Ectodermal cell (in vitro differentiated cells): ENCODE data around the gene BIN2.

ENCODE experiments used
- H3K27ac ChIP-seq: 2 replicates; pipeline ENCODE4 v1.7.0; 2013; ENCODE audit warnings: mild to moderate bottlenecking, low read depth, low read length; ENCODE audit not compliant: insufficient read depth, poor library complexity, severe bottlenecking
- H3K27me3 ChIP-seq: 2 replicates; pipeline ENCODE4 v1.7.0; 2013; ENCODE audit warnings: mild to moderate bottlenecking, low read length; ENCODE audit not compliant: insufficient read depth, control insufficient read depth, poor library complexity, severe bottlenecking
- H3K36me3 ChIP-seq: one replicate; pipeline ENCODE4 v1.7.0; 2013; ENCODE audit warnings: low read length; ENCODE audit not compliant: control insufficient read depth, insufficient read depth
- H3K4me1 ChIP-seq: one replicate; pipeline ENCODE4 v1.7.0; 2013; ENCODE audit warnings: low read length; ENCODE audit not compliant: control insufficient read depth, insufficient read depth
- H3K4me3 ChIP-seq: 2 replicates; pipeline ENCODE4 v1.7.0; 2013; ENCODE audit warnings: low read depth, low read length, control low read depth; ENCODE audit not compliant: insufficient read depth
- H3K9me3 ChIP-seq: 2 replicates; pipeline ENCODE4 v1.7.0; 2013; ENCODE audit warnings: mild to moderate bottlenecking, low read length, moderate library complexity; ENCODE audit not compliant: control insufficient read depth
- WGBS, 2 experiments: methylation state at CpG; one replicate each; pipeline ENCODE4 v1.1.7; 2013; ENCODE audit warnings: missing lambda C conversion rate in 2 of 2; 5-methylcytosine and 5-hydroxymethylcytosine counted together

Gene BIN2

DNA sequence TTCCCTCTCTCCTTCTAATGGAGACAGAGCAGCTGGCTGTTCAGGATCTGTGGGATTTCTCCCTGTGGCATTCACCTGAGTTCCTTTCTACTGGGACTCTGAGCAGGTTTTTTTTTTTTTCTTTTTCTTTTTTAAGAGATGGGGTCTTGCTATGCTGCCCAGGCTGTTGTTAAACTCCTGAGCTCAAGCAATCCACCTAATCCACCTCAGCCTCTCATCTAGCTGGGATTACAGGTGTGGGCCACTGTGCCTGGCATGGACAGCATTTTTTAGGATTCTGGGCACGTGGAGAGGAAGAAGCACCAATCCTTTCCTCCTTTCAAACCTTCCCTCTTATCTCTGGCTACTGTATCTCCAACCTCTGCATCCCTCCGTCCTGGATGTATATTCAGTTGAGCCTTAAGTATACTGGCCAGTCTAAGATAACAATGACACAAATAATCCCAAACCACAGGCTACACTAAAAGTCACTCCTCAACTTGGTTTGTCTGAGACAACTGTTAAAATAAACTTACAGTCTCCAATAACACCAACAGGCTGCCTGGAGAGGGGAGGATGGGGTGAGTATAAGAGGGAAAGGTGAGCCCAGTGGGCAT, 38.9 kb upstream of the BIN2 start:
- Histone ChIP-seq H3K27me3 (no peaks in the 10 kb centered on the region), H3K9me3 (no peaks in the 10 kb centered on the region), H3K36me3 (no peaks in the 10 kb centered on the region), H3K4me1 (no peaks in the 10 kb centered on the region), H3K27ac (no peak overlapping the region), H3K4me3 (no peak overlapping the region)
- 83 to 88% methylated on average over 2 of the region's 2 CpGs for WGBS, 2 experiments

DNA sequence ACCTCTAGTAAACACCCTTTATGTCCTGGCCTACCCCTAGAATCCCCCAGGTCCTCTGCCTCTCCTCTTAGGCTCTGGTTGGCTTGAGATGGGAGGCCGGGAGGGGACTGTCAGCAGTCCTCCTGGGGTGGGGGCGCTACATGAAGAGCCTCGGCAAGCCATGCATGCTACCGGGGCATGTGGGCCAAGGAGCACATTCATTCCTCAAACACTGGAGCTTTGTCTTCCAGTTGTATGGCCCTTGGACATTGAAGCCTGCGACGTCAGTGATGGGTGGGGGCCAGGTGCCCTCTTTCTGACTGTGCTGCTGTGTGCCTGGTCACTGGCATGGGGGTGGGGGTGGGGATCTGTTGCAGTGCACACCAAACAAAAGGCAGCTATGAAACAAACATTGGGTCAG, 38.3 kb upstream of the BIN2 start:
- 87 to 95% methylated on average over 6 of the region's 6 CpGs for WGBS, 2 experiments
- H3K4me3 ChIP-seq: no peak overlapping the region
- no peaks in the 10 kb centered on the region for H3K4me1 ChIP-seq
- H3K9me3 ChIP-seq: no peaks in the 10 kb centered on the region
- H3K36me3 ChIP-seq: no peaks in the 10 kb centered on the region
- no peak overlapping the region for H3K27ac ChIP-seq
- no peaks in the 10 kb centered on the region for H3K27me3 ChIP-seq

DNA sequence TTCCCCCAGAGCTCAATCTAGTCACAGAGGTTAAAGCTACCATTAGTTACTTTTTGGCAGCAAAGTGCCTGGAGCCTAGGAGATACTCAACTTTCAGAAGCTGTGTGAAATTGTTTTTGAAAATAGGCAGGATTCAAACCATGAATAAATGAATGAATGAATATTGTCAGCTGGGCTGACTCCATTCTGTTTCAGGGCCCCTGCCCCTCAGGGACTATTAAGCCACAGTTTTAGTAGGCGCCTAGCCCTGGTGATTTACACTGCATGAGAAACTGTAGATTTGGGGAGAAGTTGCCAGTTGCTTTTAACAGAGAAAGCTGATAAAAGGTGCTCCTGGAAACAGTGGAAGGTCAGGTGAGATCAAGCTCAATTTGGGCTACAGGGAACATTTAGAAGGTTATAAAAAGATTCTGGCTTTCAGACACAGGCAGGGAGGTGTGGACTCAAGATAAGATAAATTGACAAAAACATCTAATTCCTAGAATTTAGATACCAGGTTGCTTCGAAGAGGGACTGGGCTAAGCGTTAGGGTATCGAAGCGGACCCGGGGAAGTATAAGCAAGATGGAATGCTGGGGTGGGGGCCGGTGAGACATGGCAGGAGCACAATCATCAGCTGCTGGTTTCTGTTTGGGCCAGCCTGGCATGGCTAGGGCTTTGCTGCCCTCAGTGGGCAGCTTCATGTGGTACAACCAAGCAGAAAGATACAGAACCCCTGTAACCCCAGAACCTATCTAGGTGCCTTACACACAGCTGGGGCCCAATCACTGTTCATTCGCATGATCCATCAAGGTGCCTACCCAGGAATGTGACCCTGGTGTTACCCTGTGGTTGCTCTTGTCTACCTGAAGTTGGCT, 37.4 kb upstream of the BIN2 start:
- no peaks in the 10 kb centered on the region for H3K36me3 ChIP-seq
- 96% methylated on average over 8 of the region's 8 CpGs for WGBS, 2 experiments
- H3K27me3 ChIP-seq: no peaks in the 10 kb centered on the region

DNA sequence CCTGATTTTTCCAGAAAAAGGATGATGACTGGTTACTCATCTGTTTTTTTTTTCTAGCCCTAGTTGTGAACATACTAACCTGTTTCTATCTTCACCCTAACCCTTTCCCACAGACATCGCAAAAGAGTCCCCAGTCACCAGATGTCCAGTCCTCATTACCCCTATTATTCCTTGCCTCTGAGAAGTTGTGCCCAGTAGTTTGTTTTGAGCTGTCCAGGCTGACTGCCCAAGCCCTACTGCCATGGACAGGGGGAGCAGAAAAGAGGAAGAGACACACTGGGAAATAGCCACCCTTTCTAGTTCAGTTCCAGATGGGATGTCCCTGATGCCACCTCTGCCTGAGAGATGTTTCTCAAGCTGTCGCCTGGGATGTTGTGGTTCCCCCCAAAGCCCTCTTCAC, 36.3 kb upstream of the BIN2 start:
- Histone ChIP-seq H3K27me3 (no peaks in the 10 kb centered on the region), H3K9me3 (no peaks in the 10 kb centered on the region), H3K36me3 (no peaks in the 10 kb centered on the region), H3K4me1 (no peaks in the 10 kb centered on the region), H3K27ac (no peak overlapping the region), H3K4me3 (no peak overlapping the region)
- WGBS, 2 experiments: 84 to 94% methylated on average over 2 of the region's 2 CpGs

More for the DNA sequence above, 37.4 kb upstream of the BIN2 start:
- Histone ChIP-seq H3K9me3 (no peaks in the 10 kb centered on the region), H3K4me3 (no peak overlapping the region), H3K4me1 (no peaks in the 10 kb centered on the region), H3K27ac (no peak overlapping the region)

DNA sequence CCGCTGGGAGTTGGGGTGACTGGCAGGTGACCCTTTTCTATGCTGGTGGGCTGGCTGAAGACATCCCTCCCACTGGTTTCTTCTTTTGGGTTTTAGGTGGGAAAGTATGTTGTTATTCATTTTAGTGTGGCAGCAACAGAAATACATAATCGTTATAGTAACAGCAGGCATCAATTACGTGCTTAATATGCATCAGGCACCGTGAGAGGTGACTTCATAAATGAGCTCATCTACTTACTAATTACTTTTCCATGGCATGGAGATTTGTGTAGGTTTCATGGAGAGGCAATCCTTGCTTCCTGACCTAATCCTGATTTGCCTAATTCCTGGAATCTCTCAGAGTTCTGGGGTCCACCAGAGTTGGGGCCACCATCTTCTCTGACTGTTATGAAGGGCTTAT, 35.9 kb upstream of the BIN2 start:
- WGBS, 2 experiments: 89 to 96% methylated on average over 4 of the region's 4 CpGs
- H3K27me3 ChIP-seq: no peaks in the 10 kb centered on the region
- H3K36me3 ChIP-seq: no peaks in the 10 kb centered on the region
- no peak overlapping the region for H3K27ac ChIP-seq
- no peak overlapping the region for H3K4me3 ChIP-seq
- H3K9me3 ChIP-seq: no peaks in the 10 kb centered on the region
- no peaks in the 10 kb centered on the region for H3K4me1 ChIP-seq

DNA sequence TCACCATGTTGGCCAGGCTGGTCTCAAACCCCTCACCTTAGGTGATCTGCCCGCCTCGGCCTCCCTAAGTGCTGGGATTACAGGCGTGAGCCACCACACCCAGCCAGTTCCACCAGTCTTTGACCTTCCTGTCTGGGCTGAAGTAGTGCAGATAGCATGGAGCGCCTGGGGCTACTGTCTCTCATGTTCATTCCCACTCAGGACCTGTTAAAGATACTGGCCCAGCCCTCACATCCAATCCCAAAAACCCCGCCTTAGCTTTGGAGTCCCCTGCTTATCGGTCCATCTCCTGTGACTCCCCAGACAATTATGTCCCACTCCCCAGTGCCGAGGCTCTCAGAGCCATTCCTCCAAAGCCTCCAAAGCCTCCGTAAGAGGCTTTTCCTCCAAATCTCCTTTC, 34.5 kb upstream of the BIN2 start:
- WGBS, 2 experiments: 94% methylated on average over 8 of the region's 8 CpGs
- no peak overlapping the region for H3K27ac ChIP-seq
- no peaks in the 10 kb centered on the region for H3K4me1 ChIP-seq
- no peaks in the 10 kb centered on the region for H3K36me3 ChIP-seq
- H3K9me3 ChIP-seq: no peaks in the 10 kb centered on the region
- H3K4me3 ChIP-seq: no peak overlapping the region
- no peaks in the 10 kb centered on the region for H3K27me3 ChIP-seq

DNA sequence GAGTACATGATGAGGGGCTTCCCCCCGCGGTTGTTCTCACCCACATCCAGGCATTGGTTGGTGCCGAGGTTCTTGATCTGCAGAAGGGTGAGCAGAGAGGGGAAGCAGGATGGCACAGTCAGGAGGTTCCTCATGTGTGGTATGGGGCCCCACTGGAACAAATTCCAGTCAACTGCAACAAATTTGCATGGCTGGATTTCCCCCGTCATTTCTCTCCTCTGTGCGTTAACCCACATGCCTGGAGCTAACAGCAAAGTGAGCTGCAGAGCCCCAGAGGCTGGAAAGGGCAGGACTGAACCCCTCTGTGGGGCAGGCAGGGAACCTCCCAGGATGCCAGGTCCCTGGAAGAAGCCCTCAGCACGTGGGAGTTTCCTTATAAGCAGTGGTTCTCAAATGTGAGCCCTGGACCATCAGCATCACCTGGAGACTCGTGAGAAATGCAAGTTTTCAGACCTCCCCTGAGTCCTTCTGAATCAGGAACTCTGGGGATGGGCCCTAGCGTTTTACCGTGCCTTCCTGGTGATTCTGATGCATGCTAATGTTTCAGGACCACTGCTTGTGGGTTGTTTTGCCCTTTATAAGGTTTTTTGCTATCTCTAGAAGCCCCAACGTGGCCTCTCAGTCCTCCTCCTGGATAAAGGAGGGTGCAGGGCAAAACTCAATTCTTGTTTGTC, 33.5 kb upstream of the BIN2 start:
- WGBS, 2 experiments: 89 to 90% methylated on average over 10 of the region's 10 CpGs
- no peak overlapping the region for H3K4me3 ChIP-seq
- no peaks in the 10 kb centered on the region for H3K36me3 ChIP-seq
- H3K9me3 ChIP-seq: no peaks in the 10 kb centered on the region
- H3K27me3 ChIP-seq: no peaks in the 10 kb centered on the region
- no peak overlapping the region for H3K27ac ChIP-seq
- no peaks in the 10 kb centered on the region for H3K4me1 ChIP-seq

DNA sequence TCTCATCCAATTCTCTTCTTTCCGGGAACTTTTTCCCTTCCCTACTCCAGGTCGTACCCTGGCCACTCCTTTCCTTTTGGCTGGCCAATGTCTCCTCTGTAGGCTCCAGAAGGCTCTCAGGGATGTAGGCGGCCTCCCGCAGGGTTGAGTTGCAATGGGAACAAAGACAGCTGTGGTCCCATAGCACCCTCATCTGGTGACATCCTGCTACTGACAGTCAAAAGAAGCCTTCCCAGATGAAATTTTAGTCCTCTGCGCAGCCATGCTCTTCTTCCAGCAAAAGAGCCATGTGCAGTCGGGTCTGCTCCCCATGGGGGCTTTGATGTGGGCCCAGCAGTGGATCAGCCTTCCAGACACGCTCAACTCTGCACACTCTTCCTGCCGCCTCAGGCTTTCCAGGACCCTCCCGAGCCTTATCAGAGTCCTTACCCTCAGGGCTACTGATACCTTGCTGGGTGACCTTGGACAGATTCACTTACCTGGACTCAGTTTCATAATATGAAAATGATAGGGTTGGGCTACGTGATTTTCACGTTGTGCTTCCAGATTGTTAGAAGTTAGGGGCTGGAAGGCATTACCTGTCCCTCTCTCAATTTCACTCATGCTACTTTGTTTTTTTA, 28.0 kb upstream of the BIN2 start:
- Histone ChIP-seq H3K4me1 (no peaks in the 10 kb centered on the region), H3K36me3 (no peaks in the 10 kb centered on the region), H3K27ac (no peak overlapping the region), H3K9me3 (no peaks in the 10 kb centered on the region), H3K4me3 (no peak overlapping the region), H3K27me3 (no peaks in the 10 kb centered on the region)
- 30 to 38% methylated on average over 11 of the region's 11 CpGs for WGBS, 2 experiments

DNA sequence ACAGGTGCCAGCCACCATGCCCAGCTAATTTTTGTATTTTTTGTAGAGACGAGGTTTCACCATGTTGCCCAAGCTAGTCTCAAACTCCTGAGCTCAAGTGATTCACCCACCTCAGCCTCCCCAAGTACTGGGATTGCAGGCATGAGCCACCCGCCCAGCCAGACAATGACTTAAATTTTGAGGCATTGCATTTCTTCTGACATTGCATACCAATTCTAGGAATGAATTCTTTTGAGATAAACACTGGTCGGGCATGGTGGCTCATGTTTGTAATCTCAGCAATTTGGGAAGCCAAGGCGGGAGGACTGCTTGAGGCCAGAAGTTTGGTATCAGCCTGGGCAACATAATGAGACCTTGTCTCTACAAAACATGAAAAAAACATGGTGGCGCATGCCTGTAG, 25.1 kb upstream of the BIN2 start:
- H3K4me1 ChIP-seq: peaks cover 2% of the 10 kb centered on the region
- H3K27me3 ChIP-seq: no peaks in the 10 kb centered on the region
- H3K36me3 ChIP-seq: no peaks in the 10 kb centered on the region
- no peak overlapping the region for H3K4me3 ChIP-seq
- no peaks in the 10 kb centered on the region for H3K9me3 ChIP-seq
- 90 to 94% methylated on average over 5 of the region's 5 CpGs for WGBS, 2 experiments
- no peak overlapping the region for H3K27ac ChIP-seq

DNA sequence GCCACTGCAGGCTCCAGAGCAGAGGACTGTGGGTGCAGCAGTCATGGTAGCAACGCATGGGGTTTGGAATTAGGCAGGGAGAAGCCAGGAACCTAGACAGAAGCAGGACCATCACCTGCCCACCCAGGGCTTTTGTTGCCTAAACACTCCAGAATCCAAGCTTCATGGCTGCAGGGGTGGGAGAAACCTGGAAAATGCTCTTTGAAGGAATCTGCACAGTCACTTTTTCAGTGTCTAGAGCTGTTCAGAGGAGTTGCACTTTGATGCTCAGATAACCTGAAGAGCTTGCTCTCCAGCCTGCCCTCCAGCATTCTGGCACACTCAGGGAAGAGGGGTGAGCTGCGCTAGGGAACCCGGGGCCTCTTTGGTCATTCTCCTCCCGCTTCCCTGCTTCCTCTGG, 24.1 kb upstream of the BIN2 start:
- no peaks in the 10 kb centered on the region for H3K36me3 ChIP-seq
- H3K4me1 ChIP-seq: peaks cover 2% of the 10 kb centered on the region
- H3K27me3 ChIP-seq: no peaks in the 10 kb centered on the region
- 92 to 93% methylated on average over 4 of the region's 4 CpGs for WGBS, 2 experiments
- H3K9me3 ChIP-seq: no peaks in the 10 kb centered on the region
- no peak overlapping the region for H3K27ac ChIP-seq
- H3K4me3 ChIP-seq: no peak overlapping the region
